DMS 273 (cell line): ENCODE results near the gene TLK1.

Experiments used
- DNase-seq: peaks from one replicate; lab custom pipeline; 2025; ENCODE audit not compliant: unreplicated experiment; lab: John Stamatoyannopoulos, UW

Gene TLK1

GRCh38 chr2:171009386-171009785 lies 151.3 kb downstream of the TLK1 start:
- DNase-seq = no peak

GRCh38 chr2:171008550-171009205 lies 152.0 kb downstream of the TLK1 start:
- DNase-seq = no peak

- DNase-seq = no peak
Observed at GRCh38 chr2:171004833-171005232, 155.9 kb downstream of the TLK1 start.

GRCh38 chr2:171004363-171004762 lies 156.3 kb downstream of the TLK1 start:
- DNase-seq = no peak

GRCh38 chr2:170999654-171000053 lies 161.0 kb downstream of the TLK1 start:
- DNase-seq = no peak

GRCh38 chr2:170997893-170998597 lies 162.6 kb downstream of the TLK1 start:
- no peak for DNase-seq

- no peak for DNase-seq
Observed at GRCh38 chr2:170996316-170996715, 164.4 kb downstream of the TLK1 start.

- DNase-seq = no peak
Observed at GRCh38 chr2:170991398-170992182, 169.1 kb downstream of the TLK1 start.

- no peak for DNase-seq
Observed at GRCh38 chr2:170986566-170987258, 174.0 kb downstream of the TLK1 start.

- DNase-seq = no peak
Observed at GRCh38 chr2:170985407-170985806, 175.3 kb downstream of the TLK1 start.

- no peak for DNase-seq
Observed at GRCh38 chr2:170984079-170984478, 176.6 kb downstream of the TLK1 start.

- DNase-seq = no peak
Observed at GRCh38 chr2:170975943-170976270, 184.8 kb downstream of the TLK1 start.

GRCh38 chr2:170975127-170975942 lies 185.4 kb downstream of the TLK1 start:
- no peak for DNase-seq

GRCh38 chr2:170974304-170974993 lies 186.2 kb downstream of the TLK1 start:
- no peak for DNase-seq

- DNase-seq = peak; percentile 97
Observed at GRCh38 chr2:170973492-170974303, 187.0 kb downstream of the TLK1 start.

- DNase-seq = no peak
Observed at GRCh38 chr2:170973225-170973491, 187.5 kb downstream of the TLK1 start.

- peak; percentile 37 for DNase-seq
Observed at GRCh38 chr2:170972296-170973224, 188.1 kb downstream of the TLK1 start.

- no peak for DNase-seq
Observed at GRCh38 chr2:170971071-170971470, 189.6 kb downstream of the TLK1 start.
